Activated naive CD8-positive, alpha-beta T cell treated with anti-CD3 and anti-CD28 coated beads, Interleukin-2, amount 10 ng/mL, durations not matched to agents 7 days and 5 days (primary cell): ENCODE data around the gene SYT5. TPM values are rescaled to one million over a fixed set of nuclear protein-coding genes. Genes with fewer than 3 reads are reported as not detected.
"Not testable (repeated sequence)": the region's sequence is repeated elsewhere in the genome, so short reads cannot be mapped to it uniquely, and the experiment has no call there.

Experiments
- ATAC-seq: fragments of 150-1000 bp; cut with Tn5 transposase; one replicate; pipeline ENCODE4 v1.10.0; 2021; ENCODE audit warnings: low read depth, moderate library complexity
- POLR2A ChIA-PET: fragments of 350-600 bp; sonication (Branson Sonifier 250); formaldehyde crosslinking; loops from one replicate; lab custom pipeline; 2021; ENCODE audit warnings: antibody characterized with exemption; lab: Charles Lee
- DNase-seq: peaks from one replicate; pipeline ENCODE4 v3.0.0; 2021
- H3K27ac Mint-ChIP-seq: one replicate; pipeline ENCODE4 v1.8.0; 2022; ENCODE audit warnings: mild to moderate bottlenecking, mixed read lengths
- H3K27me3 Mint-ChIP-seq: one replicate; pipeline ENCODE4 v1.8.0; 2022; ENCODE audit warnings: mild to moderate bottlenecking, moderate library complexity, mixed read lengths
- H3K36me3 Mint-ChIP-seq: one replicate; pipeline ENCODE4 v1.8.0; 2021; ENCODE audit warnings: mild to moderate bottlenecking, mixed read lengths
- H3K4me1 Mint-ChIP-seq: one replicate; pipeline ENCODE4 v1.8.0; 2021; ENCODE audit warnings: mixed read lengths
- H3K4me3 Mint-ChIP-seq: one replicate; pipeline ENCODE4 v1.8.0; 2022; ENCODE audit warnings: mild to moderate bottlenecking, moderate library complexity, mixed read lengths
- H3K9me3 Mint-ChIP-seq: one replicate; pipeline ENCODE4 v1.8.0; 2021; ENCODE audit warnings: mixed read lengths
- total RNA-seq, 2 experiments: library from RNA; stranded (reverse); gene quantifications; one replicate each; pipeline ENCODE4 v1.2.3, GENCODE V29; 2021

Gene SYT5
- total RNA-seq, 2 experiments from 2014 or later: 0.39 TPM; not detected in 1

DNA sequence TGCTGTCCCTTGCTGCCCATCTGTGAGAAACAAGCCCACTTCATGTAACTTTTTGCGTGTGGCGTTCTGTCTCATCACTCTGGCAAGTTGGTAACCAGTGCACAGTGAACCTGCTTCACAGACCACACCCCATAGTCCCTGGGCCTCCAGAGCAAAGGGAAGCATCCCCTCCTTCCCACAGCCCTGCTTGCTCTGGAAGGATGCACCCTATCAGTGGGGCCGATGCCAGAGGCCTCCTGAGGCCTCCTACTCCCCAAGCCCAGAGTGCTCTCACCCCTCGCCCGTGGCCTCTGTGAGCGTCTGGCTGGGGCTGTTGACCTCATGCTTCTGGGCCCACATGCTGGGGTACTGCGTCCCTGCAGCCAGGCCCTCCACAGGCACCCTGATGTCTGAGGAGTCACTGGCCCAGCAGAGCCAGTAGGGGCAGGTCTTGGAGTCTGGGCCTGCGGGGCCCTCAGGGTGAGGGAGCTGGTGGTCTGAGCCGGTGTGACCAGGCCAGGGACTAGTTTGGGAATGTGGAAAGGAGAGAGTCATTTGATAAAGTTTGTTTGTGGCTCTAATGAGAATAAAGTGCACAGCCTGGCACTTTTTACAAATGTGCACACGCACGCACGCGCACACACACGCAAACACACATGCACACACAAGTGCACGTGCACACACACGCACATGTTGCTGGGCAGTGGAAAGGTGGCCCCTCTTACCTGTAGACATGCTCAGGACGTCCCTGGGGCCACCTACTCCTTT is 43.4 kb upstream of the SYT5 start:
- Mint-ChIP-seq H3K27me3 (no peaks in the 10 kb centered on the region), H3K4me1 (peaks cover 2% of the 10 kb centered on the region), H3K36me3 (peaks cover 32% of the 10 kb centered on the region), H3K9me3 (peaks cover 1% of the 10 kb centered on the region), H3K4me3 (no peak overlapping the region), H3K27ac (peak overlapping the region; percentile 38)
- POLR2A ChIA-PET: no interaction called here
- no peak for ATAC-seq
- no peak for DNase-seq

DNA sequence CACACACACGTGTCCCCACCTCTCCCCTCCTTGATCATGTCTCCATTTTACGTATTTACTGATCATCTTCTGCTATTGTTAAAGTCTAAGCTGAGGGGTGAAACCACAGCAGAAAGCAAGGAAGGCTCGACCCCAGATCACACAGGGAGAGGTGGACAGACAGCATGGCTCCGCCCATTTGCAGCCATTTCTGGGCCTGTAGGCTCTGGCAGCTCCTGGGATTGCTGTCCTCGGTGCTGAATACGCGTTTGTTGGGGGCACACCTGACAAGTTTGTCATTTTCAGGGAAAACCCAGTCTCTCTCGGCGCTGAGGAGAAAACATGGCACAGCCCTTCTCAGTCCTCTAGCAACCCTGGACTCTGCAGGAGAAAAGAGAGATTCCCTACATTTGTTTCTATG is 40.4 kb upstream of the SYT5 start:
- peaks cover 7% of the 10 kb centered on the region for H3K27me3 Mint-ChIP-seq
- POLR2A ChIA-PET: no interaction called here
- H3K36me3 Mint-ChIP-seq: peaks cover 26% of the 10 kb centered on the region
- DNase-seq: no peak
- H3K4me1 Mint-ChIP-seq: peaks cover 10% of the 10 kb centered on the region
- no peak for ATAC-seq
- H3K4me3 Mint-ChIP-seq: no peak overlapping the region
- peaks cover 3% of the 10 kb centered on the region for H3K9me3 Mint-ChIP-seq
- H3K27ac Mint-ChIP-seq: no peak overlapping the region

DNA sequence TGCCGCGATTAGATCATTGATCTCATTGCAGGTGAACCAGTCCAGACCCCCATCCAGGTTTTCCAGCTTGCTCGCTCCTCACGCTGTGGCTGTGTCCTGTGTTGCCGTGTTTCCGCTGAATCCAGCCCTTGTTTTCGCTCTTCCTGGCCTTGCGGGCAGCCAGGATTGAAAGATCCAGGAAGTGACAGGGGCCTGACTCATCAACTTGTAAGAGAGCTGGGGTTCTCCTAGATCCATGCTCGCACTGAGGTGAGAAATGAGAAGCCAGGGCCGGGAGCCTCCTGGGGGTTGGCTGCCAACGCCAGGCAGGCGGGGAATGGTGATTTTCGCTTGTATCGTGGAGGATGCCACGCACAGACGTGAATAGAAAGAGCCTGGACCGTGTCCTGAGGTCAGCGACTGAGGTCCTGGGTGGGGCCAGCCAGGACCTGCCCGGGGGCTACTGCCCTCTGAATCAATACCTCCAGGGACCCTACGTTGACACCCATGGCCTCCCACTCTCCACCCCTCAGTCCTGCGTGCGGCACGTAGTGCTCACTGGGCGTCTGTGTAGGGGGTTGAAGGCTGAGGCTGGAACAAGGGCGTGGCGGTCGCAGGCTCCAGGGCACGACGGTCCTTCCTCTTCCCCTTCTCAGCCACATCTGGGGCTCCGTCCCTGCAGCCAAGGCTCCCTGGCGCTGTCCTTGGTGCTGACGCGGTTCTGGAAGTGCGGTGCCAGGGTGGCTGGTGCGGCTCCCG is 36.5 kb upstream of the SYT5 start:
- Mint-ChIP-seq H3K36me3 (peaks cover 19% of the 10 kb centered on the region), H3K27ac (no peak overlapping the region), H3K4me3 (peak overlapping the region; percentile 56), H3K4me1 (peaks cover 9% of the 10 kb centered on the region), H3K9me3 (peaks cover 9% of the 10 kb centered on the region), H3K27me3 (peaks cover 10% of the 10 kb centered on the region)
- peak; percentile 79 for DNase-seq
- POLR2A ChIA-PET: no interaction called here
- peak; percentile 54 for ATAC-seq

- no peak overlapping the region for H3K27ac Mint-ChIP-seq
- peaks cover 3% of the 10 kb centered on the region for H3K36me3 Mint-ChIP-seq
- DNase-seq (no peak), ATAC-seq (no peak)
- peaks cover 9% of the 10 kb centered on the region for H3K4me1 Mint-ChIP-seq
- H3K27me3 Mint-ChIP-seq: peaks cover 20% of the 10 kb centered on the region
- H3K9me3 Mint-ChIP-seq: peaks cover 9% of the 10 kb centered on the region
- no peak overlapping the region for H3K4me3 Mint-ChIP-seq
- POLR2A ChIA-PET: no interaction called here
Observed at GRCh38 chr19:55213547-55213946, 33.5 kb upstream of the SYT5 start.

GRCh38 chr19:55212447-55212846 is 32.4 kb upstream of the SYT5 start:
- no peak for DNase-seq
- POLR2A ChIA-PET: no interaction called here
- peaks cover 20% of the 10 kb centered on the region for H3K27me3 Mint-ChIP-seq
- no peak for ATAC-seq
- peaks cover 9% of the 10 kb centered on the region for H3K9me3 Mint-ChIP-seq
- peaks cover 9% of the 10 kb centered on the region for H3K4me1 Mint-ChIP-seq
- peaks cover 3% of the 10 kb centered on the region for H3K36me3 Mint-ChIP-seq
- H3K4me3 Mint-ChIP-seq: no peak overlapping the region
- no peak overlapping the region for H3K27ac Mint-ChIP-seq

DNA sequence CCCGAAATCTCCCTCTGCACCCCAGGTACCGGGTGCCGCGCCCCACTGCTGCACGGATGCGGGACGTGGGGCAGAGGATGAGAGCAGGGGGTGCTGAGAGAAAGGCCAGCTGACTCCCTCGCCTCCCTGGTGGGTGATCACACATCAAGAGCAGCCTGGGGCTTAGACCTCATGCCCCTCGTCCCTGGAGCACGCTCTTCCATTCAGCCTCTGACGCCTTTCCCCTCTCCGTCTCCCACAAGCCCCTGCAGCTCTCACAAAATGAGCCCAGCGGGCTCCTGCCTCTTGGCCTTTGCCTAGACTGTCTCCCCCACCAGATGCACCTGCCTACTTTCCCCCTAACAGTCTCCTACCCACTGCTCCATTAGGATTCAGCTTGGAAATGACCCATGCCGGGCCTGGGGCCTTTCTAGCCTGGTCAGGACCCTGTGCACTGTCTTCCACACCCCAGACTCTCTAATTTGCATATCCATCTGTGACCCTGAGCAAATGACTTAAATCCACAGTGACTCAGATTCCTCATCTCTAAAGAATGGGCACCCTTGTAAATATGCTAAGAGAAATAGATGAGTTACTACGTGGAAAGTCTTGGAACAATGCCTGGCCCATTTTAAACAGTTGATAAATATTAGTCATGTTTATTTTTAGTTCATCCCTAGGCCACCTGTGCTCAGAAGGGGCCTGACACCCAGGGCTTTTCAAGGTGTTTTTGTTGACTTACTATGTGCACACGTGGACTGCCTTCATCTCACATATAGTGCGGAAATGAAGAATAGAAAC is 29.8 kb upstream of the SYT5 start:
- DNase-seq (no peak), ATAC-seq (no peak)
- Mint-ChIP-seq H3K9me3 (peaks cover 6% of the 10 kb centered on the region), H3K4me3 (no peak overlapping the region), H3K27ac (peak overlapping the region; percentile 30), H3K27me3 (peaks cover 15% of the 10 kb centered on the region), H3K4me1 (peaks cover 3% of the 10 kb centered on the region), H3K36me3 (no peaks in the 10 kb centered on the region)
- POLR2A ChIA-PET: no interaction called here

GRCh38 chr19:55208880-55209692 is 29.0 kb upstream of the SYT5 start, which contains the start of gene PTPRH:
Gene PTPRH, minus strand, starts transcription at chr19:55209501. Its CDS starts 68 bp downstream, at chr19:55209433.
- H3K27ac Mint-ChIP-seq: peak within 1 kb of the TSS; percentile 30
- DNase-seq: no peak
- H3K36me3 Mint-ChIP-seq: no peaks in the 10 kb centered on the region
- H3K9me3 Mint-ChIP-seq: peaks cover 6% of the 10 kb centered on the region
- no peak for ATAC-seq
- peaks cover 3% of the 10 kb centered on the region for H3K4me1 Mint-ChIP-seq
- no peak within 1 kb of the TSS for H3K4me3 Mint-ChIP-seq
- H3K27me3 Mint-ChIP-seq: peaks cover 15% of the 10 kb centered on the region
- POLR2A ChIA-PET: no interaction called here

DNA sequence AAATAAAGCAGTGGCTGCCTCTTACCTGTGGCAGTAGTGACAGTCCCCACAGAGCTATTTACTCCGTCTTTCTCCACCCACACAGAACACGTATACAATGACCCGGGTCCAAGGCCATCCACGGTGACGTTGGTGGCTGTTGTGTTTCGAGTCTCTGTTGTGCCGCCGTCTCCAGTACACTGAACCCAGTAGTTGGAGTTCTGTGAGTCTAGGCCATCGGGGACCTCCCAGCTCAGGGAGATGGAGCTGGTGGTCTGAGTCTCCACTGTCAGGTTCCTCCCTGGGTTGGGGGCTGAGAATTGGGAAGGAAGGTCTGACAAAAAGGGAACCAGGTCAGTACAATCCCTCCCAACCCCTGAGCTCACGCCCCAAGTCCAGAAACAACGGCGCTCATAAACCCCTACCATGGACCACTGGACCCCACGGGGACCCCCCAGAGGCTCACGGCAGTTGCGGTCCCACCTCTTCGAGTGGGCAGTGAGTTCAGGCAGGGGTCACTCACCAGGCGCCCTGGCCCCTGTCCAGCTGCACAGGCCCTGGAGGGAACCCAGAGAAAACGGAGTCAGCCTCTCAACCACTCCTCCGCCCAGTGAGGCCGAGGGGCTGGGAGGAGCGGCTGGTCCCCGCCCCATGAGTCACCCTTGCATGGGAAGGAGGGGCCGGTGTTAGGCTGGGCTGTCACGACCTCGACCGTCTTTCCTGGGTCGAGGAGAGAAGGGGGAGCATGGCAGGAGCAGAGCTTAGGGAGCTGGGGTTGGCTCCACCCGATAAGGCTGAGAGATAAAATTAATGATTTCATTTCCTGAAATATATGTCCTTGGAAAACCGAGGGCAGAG is 26.8 kb upstream of the SYT5 start:
- peak; percentile 83 for ATAC-seq
- H3K27ac Mint-ChIP-seq: peak overlapping the region; percentile 80
- peak overlapping the region; percentile 37 for H3K4me3 Mint-ChIP-seq
- peaks cover 3% of the 10 kb centered on the region for H3K4me1 Mint-ChIP-seq
- H3K9me3 Mint-ChIP-seq: peaks cover 2% of the 10 kb centered on the region
- no peaks in the 10 kb centered on the region for H3K36me3 Mint-ChIP-seq
- POLR2A ChIA-PET: interaction anchor here (0.6 kb wide), 1 partner anchor 29 kb away, joined by 3 read pairs; no protein-coding TSS in a partner anchor
- peaks cover 21% of the 10 kb centered on the region for H3K27me3 Mint-ChIP-seq
- DNase-seq: no peak

DNA sequence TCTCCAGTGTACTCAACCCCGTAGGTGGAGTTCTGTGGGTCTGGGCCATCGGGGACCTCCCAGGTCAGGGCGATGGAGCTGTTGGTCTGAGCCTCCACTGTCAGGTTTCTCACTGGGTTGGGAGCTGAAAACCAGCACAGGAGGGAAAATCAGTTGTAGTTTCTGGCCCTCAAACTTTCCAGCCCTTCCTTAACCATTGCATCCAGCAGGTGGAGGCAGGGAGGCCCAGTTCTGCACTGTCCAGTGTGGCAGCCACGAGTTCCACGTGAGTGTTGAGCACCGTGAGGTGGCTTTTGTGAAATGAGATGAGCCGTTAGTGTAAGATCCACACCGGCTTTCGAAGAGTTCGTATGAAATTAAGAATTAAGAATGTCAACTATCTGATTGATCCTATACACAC is 22.1 kb upstream of the SYT5 start:
- not testable (repeated sequence) for H3K4me1 Mint-ChIP-seq, ATAC-seq, H3K4me3 Mint-ChIP-seq, H3K36me3 Mint-ChIP-seq, H3K27ac Mint-ChIP-seq, DNase-seq, H3K9me3 Mint-ChIP-seq
- POLR2A ChIA-PET: interaction anchor here (0.5 kb wide), 1 partner anchor 168 kb away, joined by 3 read pairs; no protein-coding TSS in a partner anchor
- H3K27me3 Mint-ChIP-seq: peaks cover 17% of the 10 kb centered on the region

DNA sequence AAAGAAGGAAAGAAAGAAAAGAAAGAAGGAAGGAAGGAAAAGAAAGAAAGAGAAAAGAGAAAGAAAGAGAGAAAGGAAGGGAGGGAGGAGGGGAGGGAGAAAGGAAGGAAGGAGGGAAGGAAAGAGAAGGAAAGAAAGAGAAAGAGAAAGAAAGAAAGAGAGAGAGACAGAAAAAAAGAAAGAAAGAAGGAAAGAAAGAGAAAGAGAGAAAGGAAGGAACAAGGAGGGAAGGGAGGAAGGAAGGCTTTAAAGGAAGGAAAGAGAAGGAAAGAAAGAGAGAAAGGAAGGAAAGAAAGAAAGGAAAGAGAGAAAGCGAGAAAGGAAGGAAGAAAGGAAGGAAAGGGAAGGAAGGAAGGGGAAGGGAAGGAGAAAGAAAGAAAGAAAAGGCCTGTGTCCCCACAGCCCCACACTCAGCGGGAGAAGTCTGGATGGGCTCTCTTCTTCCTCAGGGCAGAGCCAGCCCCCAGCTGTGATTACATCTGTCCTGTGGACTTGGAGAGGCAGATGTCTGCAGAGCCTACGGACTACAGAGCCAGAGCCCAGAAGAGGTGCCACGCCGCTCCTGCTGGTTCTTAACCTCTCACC is 19.6 kb upstream of the SYT5 start:
- ATAC-seq (no peak), DNase-seq (no peak)
- peaks cover 13% of the 10 kb centered on the region for H3K27me3 Mint-ChIP-seq
- no peaks in the 10 kb centered on the region for H3K9me3 Mint-ChIP-seq
- H3K4me1 Mint-ChIP-seq: no peaks in the 10 kb centered on the region
- POLR2A ChIA-PET: no interaction called here
- no peak overlapping the region for H3K27ac Mint-ChIP-seq
- H3K4me3 Mint-ChIP-seq: no peak overlapping the region
- H3K36me3 Mint-ChIP-seq: no peaks in the 10 kb centered on the region

DNA sequence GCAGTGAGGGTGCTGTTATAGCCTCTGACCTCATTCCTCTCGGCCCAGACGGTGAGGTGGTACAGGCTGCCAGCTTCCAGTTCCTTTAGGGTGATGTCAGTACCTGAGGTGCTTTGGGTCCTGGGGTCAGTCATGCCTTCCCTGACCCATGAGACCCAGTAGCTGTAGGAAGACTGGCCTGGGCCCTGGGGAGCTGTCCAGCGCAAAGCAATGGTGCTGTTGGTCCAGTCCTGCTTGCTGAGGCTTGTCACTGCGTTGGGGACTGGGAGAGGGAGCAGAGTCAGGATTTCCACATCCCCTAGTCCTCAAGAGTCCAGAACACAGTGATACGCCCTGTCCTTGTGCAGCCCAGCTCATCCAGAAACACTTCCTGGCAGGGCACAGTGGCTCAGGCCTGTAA is 18.6 kb upstream of the SYT5 start:
- no peak overlapping the region for H3K27ac Mint-ChIP-seq
- no peak for ATAC-seq

DNA sequence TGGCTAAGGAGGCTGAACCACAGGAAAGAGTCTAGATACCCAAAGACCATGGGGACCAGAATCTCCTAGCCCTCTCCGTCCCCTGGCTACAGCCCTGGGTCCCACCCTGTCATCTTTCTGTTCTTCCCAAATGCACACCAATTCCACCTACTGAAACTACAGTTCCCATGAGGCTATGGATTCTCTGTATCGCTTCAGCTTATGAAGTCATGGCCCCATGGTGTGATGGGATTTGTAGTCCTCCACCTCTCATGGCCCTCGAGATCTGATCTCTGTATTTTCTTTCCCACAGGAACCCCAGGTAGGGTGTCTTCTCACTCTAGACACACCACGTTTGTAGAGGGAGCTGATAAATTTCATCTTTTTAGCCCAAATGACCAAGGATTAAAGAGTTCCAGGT is 17.4 kb upstream of the SYT5 start:
- Mint-ChIP-seq H3K36me3 (no peaks in the 10 kb centered on the region), H3K27me3 (peaks cover 18% of the 10 kb centered on the region), H3K27ac (no peak overlapping the region), H3K4me3 (no peak overlapping the region), H3K9me3 (no peaks in the 10 kb centered on the region), H3K4me1 (peaks cover 2% of the 10 kb centered on the region)
- POLR2A ChIA-PET: no interaction called here
- ATAC-seq: no peak
- no peak for DNase-seq

More for the DNA sequence above, 18.6 kb upstream of the SYT5 start:
- DNase-seq: no peak
- Mint-ChIP-seq H3K36me3 (no peaks in the 10 kb centered on the region), H3K9me3 (no peaks in the 10 kb centered on the region), H3K27me3 (peaks cover 17% of the 10 kb centered on the region), H3K4me1 (no peaks in the 10 kb centered on the region), H3K4me3 (no peak overlapping the region)
- POLR2A ChIA-PET: interaction anchor here (0.5 kb wide), 1 partner anchor 374 kb away, joined by 3 read pairs; no protein-coding TSS in a partner anchor
